HG02981 (cell line): ENCODE measurements around the gene LARP1.
A peak's percentile ranks its signal among the peaks of the same experiment; 100 is the strongest.
"Not testable (repeated sequence)": the region's sequence is repeated elsewhere in the genome, so short reads cannot be mapped to it uniquely, and the experiment has no call there.

Experiments used
- ATAC-seq: cut with Tn5 transposase; IDR thresholded peaks from one replicate; pipeline ENCODE4 v1.9.1; 2021; ENCODE audit warnings: mild to moderate bottlenecking, moderate library complexity; ENCODE audit not compliant: unreplicated experiment

Gene LARP1

DNA sequence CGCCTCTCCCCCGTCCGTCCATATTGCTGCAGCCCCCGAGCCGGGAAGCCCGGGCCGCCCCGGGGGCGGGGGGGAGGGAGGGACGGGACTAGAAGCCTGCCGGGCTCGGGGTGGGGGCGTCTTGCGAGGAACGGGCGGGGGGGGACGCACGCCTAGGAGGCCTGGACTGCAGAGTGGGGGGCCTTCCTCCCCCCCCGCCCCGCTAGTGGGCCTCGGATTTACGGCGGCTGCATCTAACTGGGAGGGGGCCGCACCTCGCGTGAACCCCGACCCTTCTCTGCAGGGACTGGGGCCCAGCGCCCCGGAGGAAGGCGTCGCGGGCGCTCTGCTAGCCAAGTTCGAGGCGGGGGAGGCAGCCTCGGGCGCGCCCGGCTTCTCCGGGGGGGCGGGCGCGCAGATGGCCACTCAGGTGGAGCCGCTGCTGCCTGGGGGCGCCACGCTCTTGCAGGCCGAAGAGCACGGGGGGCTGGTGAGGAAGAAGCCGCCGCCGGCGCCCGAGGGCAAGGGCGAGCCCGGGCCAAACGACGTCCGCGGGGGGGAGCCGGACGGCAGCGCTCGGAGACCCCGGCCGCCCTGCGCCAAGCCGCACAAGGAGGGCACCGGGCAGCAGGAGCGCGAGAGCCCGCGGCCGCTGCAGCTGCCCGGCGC, at the start of gene LARP1:
Gene LARP1 (plus strand): TSS at position 17 of the 648 bp plus-strand sequence. CDS start 381 bp downstream, at position 398.
- peak; percentile 8 for ATAC-seq

GRCh38 chr5:154706416-154706815, 48.8 kb upstream of the LARP1 start:
- ATAC-seq, result no peak

- no peak for ATAC-seq
Measured at GRCh38 chr5:154707641-154708040, 47.5 kb upstream of the LARP1 start.

DNA sequence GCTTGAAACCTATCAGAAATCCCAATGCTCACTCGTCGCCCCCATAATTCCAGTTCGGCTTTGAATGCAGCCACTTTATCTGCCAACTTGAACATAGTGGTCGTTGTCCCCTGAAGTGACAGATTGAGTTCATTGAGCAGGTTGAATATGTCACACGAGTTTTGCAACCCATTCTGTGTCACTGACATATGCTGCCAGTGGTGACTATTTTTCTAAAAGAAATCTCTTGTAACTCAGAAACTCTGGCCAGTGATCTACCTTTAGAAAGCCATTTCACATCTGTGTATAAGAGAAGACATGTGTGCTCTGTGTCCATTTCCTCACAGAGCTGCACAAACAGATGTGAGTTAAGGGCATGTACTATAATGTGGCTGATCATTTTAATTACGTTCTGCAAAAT, 47.0 kb upstream of the LARP1 start:
- no peak for ATAC-seq

- no peak for ATAC-seq
Measured at GRCh38 chr5:154708846-154709245, 46.3 kb upstream of the LARP1 start.

DNA sequence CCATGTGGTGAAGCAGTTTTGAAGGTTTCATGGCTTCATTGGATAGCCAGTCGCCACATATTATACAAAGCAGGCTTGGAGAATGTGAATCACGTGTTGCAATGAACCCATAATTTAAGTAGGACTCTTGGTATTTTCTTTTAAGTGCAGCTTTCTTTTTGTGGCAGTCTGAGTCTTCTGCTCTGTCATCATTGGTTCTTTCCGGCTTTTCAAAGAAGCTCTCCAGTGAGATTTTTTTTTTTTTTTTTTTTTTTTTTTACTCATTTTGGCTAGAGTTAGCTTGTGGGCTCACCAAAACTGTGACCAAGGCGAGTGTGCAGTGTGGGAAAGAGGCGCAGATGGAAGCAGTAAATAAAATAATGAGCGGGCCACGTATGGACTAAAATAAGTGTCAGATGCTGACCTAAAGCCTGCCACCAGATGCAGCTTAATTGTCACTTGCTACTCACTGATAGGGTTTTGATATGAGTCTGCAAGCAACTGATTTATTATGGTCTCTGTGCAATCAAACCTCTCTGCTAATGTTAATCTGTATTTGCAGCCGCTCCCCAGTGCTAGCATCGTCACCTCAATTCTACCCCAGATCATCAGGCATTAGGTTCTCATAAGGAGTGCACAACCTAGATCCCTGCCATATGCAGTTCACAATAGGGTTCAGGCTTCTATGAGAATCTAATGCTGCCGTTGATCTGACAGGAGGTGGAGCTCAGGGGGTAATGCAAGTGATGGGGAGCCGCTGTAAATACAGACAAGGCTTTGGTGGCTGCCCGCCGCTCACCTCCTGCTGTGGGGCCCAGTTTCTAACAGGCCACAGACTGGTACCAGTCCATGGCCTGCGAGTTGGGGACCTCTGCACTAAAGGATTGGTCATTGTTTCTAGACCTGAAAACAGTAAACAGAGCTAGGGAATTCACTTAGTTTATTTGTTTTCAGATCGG, 45.5 kb upstream of the LARP1 start:
- no peak for ATAC-seq

- ATAC-seq, result no peak
Measured at GRCh38 chr5:154712518-154713437, 42.4 kb upstream of the LARP1 start.

DNA sequence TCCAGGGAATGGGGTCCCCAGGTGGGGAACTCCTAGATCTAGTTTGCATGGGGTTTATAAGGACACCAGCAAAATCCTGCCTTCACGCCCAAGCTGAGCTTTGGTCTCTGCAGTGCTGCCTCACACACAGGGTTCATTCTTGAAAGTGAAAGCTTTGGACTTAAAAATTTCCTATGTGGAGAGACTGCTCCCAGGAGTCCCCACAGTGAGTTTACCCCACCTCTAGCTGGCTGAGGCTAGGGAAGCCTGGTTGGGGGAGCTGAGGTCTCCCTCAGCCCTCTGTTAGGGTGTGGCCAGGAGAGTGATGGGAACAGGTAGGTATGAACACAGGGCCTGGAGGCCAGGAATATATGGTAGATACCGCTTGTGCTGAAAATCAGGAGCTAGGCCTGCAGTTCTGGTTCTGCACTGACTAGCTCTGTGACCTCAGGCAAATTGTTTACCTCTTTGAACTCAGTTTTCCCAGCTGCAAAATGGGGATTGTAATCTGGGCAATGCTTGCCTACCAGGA, 41.5 kb upstream of the LARP1 start:
- ATAC-seq, result no peak

GRCh38 chr5:154714266-154714986, 40.8 kb upstream of the LARP1 start:
- ATAC-seq, result peak; percentile 87

- no peak for ATAC-seq
Measured at GRCh38 chr5:154721481-154722058, 33.6 kb upstream of the LARP1 start.

DNA sequence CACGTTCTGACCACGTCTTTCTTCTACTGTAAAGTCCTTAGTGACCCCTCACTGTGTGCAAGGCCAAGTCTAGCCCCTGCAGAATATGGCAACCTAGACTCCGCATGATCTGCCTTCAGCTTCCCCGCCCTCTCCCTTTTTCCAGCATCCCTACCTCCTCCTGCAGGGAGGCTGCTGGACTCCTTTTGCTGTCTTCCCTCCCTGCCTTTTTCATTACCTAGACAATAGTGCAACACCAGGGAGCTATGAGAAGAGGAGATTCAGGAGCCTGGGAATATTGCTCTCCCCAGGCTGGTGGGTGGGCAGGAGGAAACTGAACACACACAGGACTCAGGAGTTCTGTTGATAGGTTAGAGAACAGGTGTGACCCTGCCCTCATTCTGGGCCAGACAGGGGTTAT, 33.1 kb upstream of the LARP1 start:
- no peak for ATAC-seq

- ATAC-seq, result no peak
Measured at GRCh38 chr5:154722936-154723335, 32.2 kb upstream of the LARP1 start.

DNA sequence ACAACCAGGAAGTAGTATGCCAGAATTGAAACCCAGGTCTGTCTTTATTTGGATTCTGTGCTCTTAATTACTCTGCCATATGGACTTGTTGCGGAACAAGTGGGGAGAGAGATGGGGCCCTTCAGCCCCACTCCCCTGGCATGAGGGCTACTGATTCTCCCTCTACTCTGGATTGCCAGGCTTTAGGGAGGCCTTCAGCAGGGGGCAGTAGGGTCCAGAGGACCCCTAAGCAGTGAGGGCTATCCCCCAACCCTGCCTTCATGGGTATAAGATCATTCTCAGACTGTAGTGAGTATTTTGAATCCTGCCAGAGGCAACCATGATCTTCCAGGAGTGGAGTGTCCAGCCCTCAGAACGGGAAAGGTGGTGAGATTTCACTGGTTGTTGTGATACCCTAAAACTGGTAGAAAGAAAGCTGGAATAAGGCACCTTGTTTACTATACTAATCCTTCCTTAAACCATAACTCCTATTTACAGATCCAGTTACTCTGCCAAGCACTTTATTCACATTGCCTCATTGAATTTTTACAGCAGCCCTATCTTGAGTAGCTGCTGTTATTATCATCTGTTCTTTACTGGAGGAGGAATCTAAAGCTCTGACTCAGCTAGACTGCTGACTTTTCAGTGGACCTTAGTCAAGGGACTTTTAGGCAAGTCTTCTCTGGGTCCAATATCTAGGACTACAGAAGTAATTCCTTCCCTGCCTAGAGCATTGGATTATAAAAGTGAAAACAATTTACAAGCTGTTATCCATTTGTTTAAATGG, 31.3 kb upstream of the LARP1 start:
- ATAC-seq, result no peak

DNA sequence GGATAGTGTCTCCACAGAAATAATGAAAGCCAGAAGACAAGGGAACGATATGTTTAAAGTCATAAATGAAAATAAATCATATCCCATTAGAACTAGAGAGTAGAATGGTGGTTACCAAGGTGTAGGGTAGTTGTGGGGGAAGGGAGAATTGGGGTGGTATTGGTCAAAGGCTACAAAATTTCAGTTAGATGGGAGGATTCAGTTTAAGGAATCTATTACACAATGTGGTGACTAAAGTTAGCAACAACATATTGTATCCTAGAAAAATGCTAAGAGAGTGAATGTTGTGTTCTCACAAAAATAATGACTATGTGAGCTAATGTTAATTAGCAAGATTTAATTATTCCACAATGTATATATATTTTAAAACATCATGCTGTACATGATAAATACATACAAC, 27.8 kb upstream of the LARP1 start:
- no peak for ATAC-seq

DNA sequence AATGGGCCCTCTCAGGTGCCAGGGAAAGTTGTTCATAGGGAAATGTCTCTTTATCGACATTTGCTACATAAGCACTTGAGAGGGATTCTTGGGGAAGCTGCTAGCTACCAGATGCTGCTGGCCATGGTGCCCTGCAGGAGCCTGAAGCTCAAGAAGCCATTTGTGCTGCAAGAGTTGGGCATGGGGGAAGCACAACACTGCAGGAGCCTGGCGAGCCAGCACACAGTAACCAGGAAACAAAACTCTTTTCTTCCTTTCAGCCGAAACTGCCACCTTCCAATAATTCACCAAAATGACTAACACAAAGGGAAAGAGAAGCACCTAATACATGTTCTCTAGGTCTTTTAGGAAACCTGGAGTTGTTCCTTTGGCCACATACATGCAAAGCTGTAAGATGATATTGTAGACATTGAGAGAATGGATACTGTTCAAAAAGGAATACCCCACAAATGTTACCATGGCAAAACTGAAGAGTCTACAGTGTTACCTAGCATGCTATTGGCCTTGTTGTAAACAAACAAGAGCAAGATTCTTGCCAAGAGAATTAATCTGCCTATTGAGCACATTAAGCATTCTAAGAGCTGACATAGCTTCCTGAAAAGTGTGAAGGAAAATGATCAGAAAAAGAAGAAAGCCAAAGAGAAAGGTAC, 26.1 kb upstream of the LARP1 start:
- no peak for ATAC-seq

GRCh38 chr5:154729613-154730012, 25.6 kb upstream of the LARP1 start:
- ATAC-seq, result no peak

DNA sequence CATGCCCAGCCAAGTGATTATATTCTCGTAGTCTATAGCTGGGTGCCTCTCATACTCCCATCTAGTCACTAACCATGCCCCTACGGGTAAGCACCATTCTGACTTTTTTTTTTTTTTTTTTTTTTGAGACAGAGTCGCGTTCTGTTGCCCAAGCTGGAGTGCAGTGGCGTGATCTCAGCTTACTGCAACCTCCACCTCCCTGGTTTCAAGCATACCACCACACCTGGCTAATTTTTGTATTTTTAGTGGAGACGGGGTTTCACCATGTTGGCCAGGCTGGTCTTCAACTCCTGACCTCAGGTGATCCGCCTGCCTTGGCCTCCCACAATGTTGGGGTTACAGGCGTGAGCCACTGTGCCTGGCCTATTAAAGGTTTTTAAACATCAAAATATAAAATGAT, 24.4 kb upstream of the LARP1 start:
- not testable (repeated sequence) for ATAC-seq

DNA sequence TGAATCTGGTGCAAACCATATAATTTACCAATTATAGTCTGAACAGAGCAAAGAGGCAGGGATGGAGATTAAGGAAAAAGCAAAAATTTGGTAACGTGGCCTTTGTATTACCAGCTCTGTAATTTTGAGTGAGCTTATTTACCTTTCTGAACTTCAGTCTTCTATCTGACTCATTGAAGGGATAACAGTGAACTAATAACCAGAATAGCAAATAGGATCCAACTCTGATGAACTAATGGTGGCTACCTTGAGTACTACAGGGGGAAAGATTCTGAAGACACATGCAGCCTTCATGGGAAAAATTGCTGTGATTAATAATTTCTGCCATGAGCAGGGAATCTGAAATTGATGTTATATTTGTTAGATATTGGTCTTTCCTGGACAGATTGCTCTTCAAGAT, 23.0 kb upstream of the LARP1 start:
- ATAC-seq, result no peak
